IPS-20b (cell line): ENCODE data around the gene KRTCAP2.
"Not testable (repeated sequence)": the region's sequence is repeated elsewhere in the genome, so short reads cannot be mapped to it uniquely, and the experiment has no call there.

Experiments used
- H3K27ac ChIP-seq: one replicate; pipeline ENCODE4 v1.5.1; 2013; ENCODE audit warnings: low read length
- H3K27me3 ChIP-seq: 2 replicates; pipeline ENCODE4 v1.6.1; 2013; ENCODE audit warnings: mild to moderate bottlenecking, low read length, inconsistent platforms; ENCODE audit not compliant: insufficient read depth
- H3K36me3 ChIP-seq: 2 replicates; pipeline ENCODE4 v1.6.1; 2013; ENCODE audit warnings: low read depth, mild to moderate bottlenecking, inconsistent platforms, low read length, moderate library complexity; ENCODE audit not compliant: insufficient read depth
- H3K4me1 ChIP-seq: 2 replicates; pipeline ENCODE4 v1.6.1; 2013; ENCODE audit warnings: mild to moderate bottlenecking, control low read depth, inconsistent platforms, low read length, moderate library complexity; ENCODE audit not compliant: insufficient read depth
- H3K4me3 ChIP-seq: 2 replicates; pipeline ENCODE4 v1.5.1; 2013; ENCODE audit warnings: mild to moderate bottlenecking, low read length, inconsistent platforms
- H3K9ac ChIP-seq: 2 replicates; pipeline ENCODE4 v1.6.1; 2013; ENCODE audit warnings: low read depth, mild to moderate bottlenecking, inconsistent platforms, low read length, moderate library complexity
- H3K9me3 ChIP-seq: 2 replicates; pipeline ENCODE4 v1.6.1; 2013; ENCODE audit warnings: mild to moderate bottlenecking, low read depth, low read length, inconsistent platforms; ENCODE audit not compliant: insufficient read depth

Gene KRTCAP2

DNA sequence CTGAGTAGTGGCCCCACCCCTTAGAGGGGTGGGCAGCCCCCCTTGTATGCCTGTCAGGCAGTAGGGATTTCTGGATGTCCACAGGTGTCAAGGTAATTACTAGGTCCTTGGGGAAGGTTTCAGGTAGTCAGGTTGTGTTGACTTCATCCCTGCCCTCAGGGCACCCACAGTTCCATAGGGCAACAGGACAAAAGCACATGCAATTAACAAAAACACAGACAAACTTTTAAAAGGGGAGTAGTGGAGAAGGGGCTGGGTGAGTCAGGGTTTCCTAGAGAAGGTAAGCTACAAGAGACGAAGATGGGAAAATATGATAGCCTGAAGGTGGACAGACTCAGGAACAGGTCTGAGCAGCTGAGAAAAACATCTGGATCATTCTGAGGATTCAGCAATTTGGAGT, 14.1 kb downstream of the KRTCAP2 start:
- no peaks in the 10 kb centered on the region for H3K9me3 ChIP-seq
- no peak overlapping the region for H3K27ac ChIP-seq
- H3K9ac ChIP-seq = no peak overlapping the region
- no peaks in the 10 kb centered on the region for H3K36me3 ChIP-seq
- no peak overlapping the region for H3K4me3 ChIP-seq
- H3K27me3 ChIP-seq = no peaks in the 10 kb centered on the region
- no peaks in the 10 kb centered on the region for H3K4me1 ChIP-seq

GRCh38 chr1:155155996-155156643, 17.0 kb downstream of the KRTCAP2 start:
- H3K27ac ChIP-seq, H3K36me3 ChIP-seq, H3K4me3 ChIP-seq, H3K27me3 ChIP-seq, H3K4me1 ChIP-seq, H3K9ac ChIP-seq, H3K9me3 ChIP-seq: not testable (repeated sequence)

DNA sequence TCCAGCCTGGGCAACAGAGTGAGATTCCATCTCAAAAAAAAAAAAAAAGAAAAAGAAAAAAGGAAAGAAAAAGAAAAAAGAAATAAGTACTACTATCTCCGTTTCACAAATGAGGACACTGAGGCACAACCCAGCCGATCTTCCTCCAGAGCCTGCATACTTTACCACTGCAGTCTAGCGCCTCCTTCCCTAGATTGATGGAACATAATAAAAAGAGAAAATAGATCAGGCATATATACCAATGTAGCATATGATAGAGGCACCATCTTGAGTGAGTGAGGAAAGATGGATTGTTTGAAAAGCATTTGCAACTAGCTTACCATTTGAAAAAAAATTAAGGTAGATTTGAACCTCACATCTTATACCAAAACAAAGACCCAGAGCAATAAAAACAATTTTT, 27.6 kb downstream of the KRTCAP2 start:
- Histone ChIP-seq H3K4me1 (no peaks in the 10 kb centered on the region), H3K9me3 (no peaks in the 10 kb centered on the region), H3K4me3 (no peak overlapping the region), H3K27ac (no peak overlapping the region), H3K9ac (no peak overlapping the region), H3K36me3 (no peaks in the 10 kb centered on the region), H3K27me3 (peaks cover 5% of the 10 kb centered on the region)

DNA sequence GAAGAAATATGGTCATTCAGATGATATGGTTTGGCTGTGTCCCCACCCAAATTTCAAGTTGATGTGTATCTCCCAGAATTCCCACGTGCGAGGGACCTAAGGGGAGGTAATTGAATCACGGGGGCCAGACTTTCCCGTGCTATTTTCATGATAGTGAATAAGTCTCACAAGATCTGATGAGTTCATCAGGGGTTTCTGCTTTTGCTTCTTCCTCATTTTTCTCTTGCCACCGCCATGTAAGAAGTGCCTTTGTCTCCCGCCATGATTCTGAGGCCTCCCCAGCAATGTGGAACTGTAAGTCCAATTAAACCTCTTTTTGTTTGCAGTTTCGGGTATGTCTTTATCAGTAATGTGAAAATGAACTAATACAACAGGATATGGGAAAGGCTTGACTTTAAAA, 31.4 kb downstream of the KRTCAP2 start:
- H3K9ac ChIP-seq = no peak overlapping the region
- no peak overlapping the region for H3K27ac ChIP-seq
- peaks cover 5% of the 10 kb centered on the region for H3K27me3 ChIP-seq
- no peak overlapping the region for H3K4me3 ChIP-seq
- H3K36me3 ChIP-seq = peaks cover 9% of the 10 kb centered on the region
- 0 out of 2 replicates have a peak, but pooled peaks cover 3% of the 10 kb centered on the region for H3K4me1 ChIP-seq
- H3K9me3 ChIP-seq = no peaks in the 10 kb centered on the region

- peaks cover 5% of the 10 kb centered on the region for H3K27me3 ChIP-seq
- peak overlapping the region; percentile 84; the same call in 1 of the 2 replicates for H3K4me3 ChIP-seq
- H3K36me3 ChIP-seq = peaks cover 9% of the 10 kb centered on the region
- no peaks in the 10 kb centered on the region for H3K9me3 ChIP-seq
- 0 out of 2 replicates have a peak, but pooled peaks cover 3% of the 10 kb centered on the region for H3K4me1 ChIP-seq
- peak overlapping the region; percentile 82; the same call in 1 of the 2 replicates for H3K9ac ChIP-seq
- H3K27ac ChIP-seq = no peak overlapping the region
Measured at GRCh38 chr1:155140630-155140953, 32.5 kb downstream of the KRTCAP2 start.

DNA sequence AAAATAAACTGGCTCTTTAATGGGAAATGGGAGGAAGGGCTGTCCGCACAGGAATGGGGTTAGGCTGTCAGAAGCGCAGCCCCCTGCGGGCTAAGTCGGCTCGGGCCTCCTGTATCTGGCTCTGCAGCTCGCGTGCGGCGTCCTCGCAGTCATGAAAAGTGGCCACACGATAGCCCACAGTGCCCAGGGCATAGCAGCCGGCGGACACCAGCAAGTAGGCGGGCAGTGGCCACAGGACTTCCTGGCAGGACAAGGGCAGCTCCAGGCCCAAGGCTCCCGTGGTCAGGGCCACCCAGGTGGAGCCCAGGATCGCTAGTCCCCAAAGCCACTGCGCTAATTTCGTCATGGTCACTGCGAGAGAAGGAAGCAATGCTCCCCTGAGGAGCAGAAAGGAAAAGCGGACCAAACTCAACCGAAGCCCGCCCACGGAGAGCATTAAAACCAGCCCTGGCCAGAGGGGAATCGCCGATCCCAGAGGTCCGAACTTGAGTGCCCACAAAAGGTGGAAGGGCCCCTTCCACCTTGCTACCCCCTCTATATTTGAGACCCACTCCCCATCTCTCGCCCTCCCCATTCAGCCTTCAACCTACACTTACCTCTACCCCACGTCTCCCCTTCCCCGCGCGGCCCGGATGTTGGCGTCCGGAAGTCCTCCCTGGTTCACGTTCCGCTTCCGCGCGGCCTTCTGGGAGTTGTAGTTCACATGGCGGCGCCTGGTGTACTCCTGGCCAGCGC, 33.0 kb downstream of the KRTCAP2 start, which contains the start of gene DPM3:
TSS of gene DPM3 (minus strand) at position 637 of the 735 bp plus-strand sequence. CDS start at position 346, 291 bp downstream.
- peak within 1 kb of the TSS; percentile 82 for H3K9ac ChIP-seq
- peak within 1 kb of the TSS; percentile 84 for H3K4me3 ChIP-seq
- H3K9me3 ChIP-seq = no peaks in the 10 kb centered on the region
- H3K4me1 ChIP-seq = 0 out of 2 replicates have a peak, but pooled peaks cover 3% of the 10 kb centered on the region
- H3K36me3 ChIP-seq = peaks cover 9% of the 10 kb centered on the region
- peaks cover 5% of the 10 kb centered on the region for H3K27me3 ChIP-seq
- H3K27ac ChIP-seq = no peak within 1 kb of the TSS

DNA sequence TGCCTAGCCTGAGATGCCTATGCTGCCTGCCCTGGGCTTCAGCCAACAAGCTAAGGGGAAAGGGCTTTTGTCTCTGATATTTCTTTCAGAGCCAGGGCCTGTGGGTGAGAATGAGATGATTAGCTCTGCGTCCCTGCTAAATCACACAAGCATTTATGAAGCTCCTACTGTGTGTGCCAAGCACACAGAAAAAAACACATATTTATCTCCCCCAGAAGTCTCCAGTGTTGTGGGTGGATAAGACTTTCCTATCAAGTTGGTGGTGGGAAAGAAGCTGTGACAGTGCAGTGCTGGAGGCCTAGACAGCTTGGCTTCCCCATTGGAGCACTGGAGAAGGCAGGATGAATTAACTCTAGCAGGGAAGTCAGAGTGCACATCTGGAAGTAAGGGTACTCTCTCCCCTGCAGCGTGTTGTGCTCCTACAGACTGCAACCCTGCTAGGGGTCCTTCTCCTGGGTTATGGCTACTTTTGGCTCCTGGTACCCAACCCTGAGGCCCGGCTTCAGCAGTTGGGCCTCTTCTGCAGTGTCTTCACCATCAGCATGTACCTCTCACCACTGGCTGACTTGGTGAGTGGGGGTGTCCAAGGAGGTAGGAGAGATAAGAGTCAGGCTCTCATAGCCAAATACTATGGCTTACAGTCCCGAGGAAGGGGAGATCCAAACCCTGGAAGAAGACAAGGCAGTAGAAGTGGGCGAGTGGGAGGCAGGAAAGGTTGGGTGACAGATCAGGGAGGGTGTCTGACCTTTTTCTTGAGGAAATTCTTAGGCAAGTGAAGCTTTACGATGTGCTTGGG, 35.8 kb downstream of the KRTCAP2 start:
- H3K4me1 ChIP-seq = peaks cover 3% of the 10 kb centered on the region; the same call in 1 of the 2 replicates
- H3K27ac ChIP-seq = no peak overlapping the region
- H3K9ac ChIP-seq = peak overlapping the region; percentile 96; the same call in 1 of the 2 replicates
- H3K4me3 ChIP-seq = peak overlapping the region; percentile 98; the same call in 1 of the 2 replicates
- H3K36me3 ChIP-seq = peaks cover 9% of the 10 kb centered on the region
- H3K9me3 ChIP-seq = no peaks in the 10 kb centered on the region
- H3K27me3 ChIP-seq = peaks cover 5% of the 10 kb centered on the region

DNA sequence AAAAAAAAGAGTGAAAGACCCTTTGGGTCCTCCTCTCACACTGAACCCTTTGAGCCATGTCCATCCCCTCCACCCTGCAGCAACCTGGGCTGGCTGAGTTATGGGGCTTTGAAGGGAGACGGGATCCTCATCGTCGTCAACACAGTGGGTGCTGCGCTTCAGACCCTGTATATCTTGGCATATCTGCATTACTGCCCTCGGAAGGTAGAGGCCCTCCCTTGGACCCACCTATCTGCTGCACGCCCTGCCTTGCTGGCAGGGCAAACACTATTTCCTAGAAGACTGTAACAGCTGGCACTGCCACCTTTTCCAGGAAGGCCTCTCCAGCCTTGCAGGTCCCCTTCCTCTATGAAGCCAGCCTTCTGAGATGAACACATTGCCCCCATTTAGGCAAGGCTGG, 36.4 kb downstream of the KRTCAP2 start:
- H3K4me3 ChIP-seq = peak overlapping the region; percentile 98
- H3K9ac ChIP-seq = peak overlapping the region; percentile 96; the same call in 1 of the 2 replicates
- H3K9me3 ChIP-seq = no peaks in the 10 kb centered on the region
- H3K27ac ChIP-seq = no peak overlapping the region
- peaks cover 3% of the 10 kb centered on the region; the same call in 1 of the 2 replicates for H3K4me1 ChIP-seq
- H3K36me3 ChIP-seq = peaks cover 12% of the 10 kb centered on the region
- peaks cover 5% of the 10 kb centered on the region for H3K27me3 ChIP-seq

DNA sequence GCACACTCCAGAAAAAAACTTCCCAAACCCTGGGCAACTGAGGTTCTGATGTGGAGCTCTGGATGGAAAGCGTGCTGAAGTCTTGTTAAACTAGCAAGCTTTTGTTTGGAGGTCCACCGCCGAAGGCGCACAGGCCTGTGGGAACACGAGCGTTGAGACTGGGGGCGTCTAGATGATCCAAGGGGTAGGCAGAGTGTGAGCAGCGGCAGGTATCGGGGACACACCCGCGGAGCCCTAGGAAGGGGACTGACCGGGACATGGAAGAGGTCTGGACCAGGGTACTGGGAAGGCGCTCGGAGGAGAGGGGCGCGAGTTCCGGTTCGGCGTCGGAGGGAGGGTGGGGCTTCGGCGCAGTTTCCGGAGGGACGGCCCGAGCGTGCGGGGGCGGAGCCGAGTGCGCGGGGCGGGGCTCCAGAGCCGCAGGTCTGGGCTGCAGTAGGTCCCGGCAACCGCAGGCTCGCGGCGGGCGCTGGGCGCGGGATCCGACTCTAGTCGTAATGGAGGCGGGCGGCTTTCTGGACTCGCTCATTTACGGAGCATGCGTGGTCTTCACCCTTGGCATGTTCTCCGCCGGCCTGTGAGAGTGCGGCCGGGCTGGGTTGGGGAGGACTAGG, 37.6 kb downstream of the KRTCAP2 start, which contains the start of gene SLC50A1:
TSS of gene SLC50A1 (plus strand) at position 438 of the 614 bp plus-strand sequence. CDS start at position 498, 60 bp downstream.
- H3K9ac ChIP-seq = peak within 1 kb of the TSS; percentile 96
- H3K9me3 ChIP-seq = no peaks in the 10 kb centered on the region
- peak within 1 kb of the TSS; percentile 94 for H3K27ac ChIP-seq
- H3K36me3 ChIP-seq = peaks cover 15% of the 10 kb centered on the region
- peaks cover 7% of the 10 kb centered on the region for H3K4me1 ChIP-seq
- H3K4me3 ChIP-seq = peak within 1 kb of the TSS; percentile 98
- H3K27me3 ChIP-seq = peaks cover 13% of the 10 kb centered on the region

- no peaks in the 10 kb centered on the region for H3K9me3 ChIP-seq
- peaks cover 18% of the 10 kb centered on the region for H3K27me3 ChIP-seq
- H3K36me3 ChIP-seq = peaks cover 15% of the 10 kb centered on the region
- H3K4me3 ChIP-seq = peak overlapping the region; percentile 98
- H3K4me1 ChIP-seq = peaks cover 9% of the 10 kb centered on the region
- peak overlapping the region; percentile 35 for H3K27ac ChIP-seq
- H3K9ac ChIP-seq = peak overlapping the region; percentile 96; the same call in 1 of the 2 replicates
Measured at GRCh38 chr1:155134880-155135414, 38.2 kb downstream of the KRTCAP2 start.

- H3K27ac ChIP-seq = no peak overlapping the region
- H3K9me3 ChIP-seq = no peaks in the 10 kb centered on the region
- H3K4me1 ChIP-seq = peaks cover 13% of the 10 kb centered on the region
- no peak overlapping the region for H3K9ac ChIP-seq
- H3K27me3 ChIP-seq = peaks cover 25% of the 10 kb centered on the region
- H3K4me3 ChIP-seq = peak overlapping the region; percentile 98; the same call in 1 of the 2 replicates
- H3K36me3 ChIP-seq = peaks cover 15% of the 10 kb centered on the region
Measured at GRCh38 chr1:155134322-155134721, 38.8 kb downstream of the KRTCAP2 start.
